Measurements from ENCODE around the gene C2orf78. TPM values are rescaled to one million over a fixed set of nuclear protein-coding genes. Genes with fewer than 3 reads are reported as not detected.

Gene C2orf78
- total RNA-seq, 1 donor from 2014 or later = not detected

GRCh38 chr2:73828389-73828817 is 44.4 kb downstream of the C2orf78 start:
- H3K27ac Mint-ChIP-seq (ENCODE audit: unreplicated experiment) = peak overlapping the region; percentile 93
- peak overlapping the region; percentile 93 for H3K4me3 Mint-ChIP-seq (ENCODE audit: unreplicated experiment)
- H3K9me3 Mint-ChIP-seq (ENCODE audit: unreplicated experiment) = no peaks in the 10 kb centered on the region
- peaks cover under 1% of the 10 kb centered on the region for H3K27me3 Mint-ChIP-seq (ENCODE audit: unreplicated experiment)
- peaks cover 34% of the 10 kb centered on the region for H3K4me1 Mint-ChIP-seq (ENCODE audit: unreplicated experiment)
- peaks cover 11% of the 10 kb centered on the region for H3K36me3 Mint-ChIP-seq (ENCODE audit: unreplicated experiment)
- no peak for DNase-seq (ENCODE audit: extremely low spot score, unreplicated experiment)
- no peak for TF ChIP-seq CTCF (IDR thresholded peaks at IDR 0.05)

GRCh38 chr2:73828818-73829570 is 45.0 kb downstream of the C2orf78 start, which contains the start of gene STAMBP:
Gene STAMBP (plus strand): TSS chr2:73828961. CDS start chr2:73830857, 1,896 bp downstream.
- H3K27ac Mint-ChIP-seq (ENCODE audit: unreplicated experiment) = peak within 1 kb of the TSS; percentile 93
- peaks cover 15% of the 10 kb centered on the region for H3K36me3 Mint-ChIP-seq (ENCODE audit: unreplicated experiment)
- peaks cover 34% of the 10 kb centered on the region for H3K4me1 Mint-ChIP-seq (ENCODE audit: unreplicated experiment)
- DNase-seq (ENCODE audit: extremely low spot score, unreplicated experiment) = peak; percentile 96
- no peak for TF ChIP-seq CTCF (IDR thresholded peaks at IDR 0.05)
- H3K9me3 Mint-ChIP-seq (ENCODE audit: unreplicated experiment) = no peaks in the 10 kb centered on the region
- H3K27me3 Mint-ChIP-seq (ENCODE audit: unreplicated experiment) = no peaks in the 10 kb centered on the region
- H3K4me3 Mint-ChIP-seq (ENCODE audit: unreplicated experiment) = peak within 1 kb of the TSS; percentile 93

- DNase-seq (ENCODE audit: extremely low spot score, unreplicated experiment) = no peak
- Mint-ChIP-seq H3K9me3 (ENCODE audit: unreplicated experiment) (no peaks in the 10 kb centered on the region), H3K4me3 (ENCODE audit: unreplicated experiment) (no peak overlapping the region), H3K27ac (ENCODE audit: unreplicated experiment) (no peak overlapping the region), H3K4me1 (ENCODE audit: unreplicated experiment) (peaks cover 32% of the 10 kb centered on the region), H3K36me3 (ENCODE audit: unreplicated experiment) (peaks cover 25% of the 10 kb centered on the region), H3K27me3 (ENCODE audit: unreplicated experiment) (no peaks in the 10 kb centered on the region)
- TF ChIP-seq CTCF (IDR thresholded peaks at IDR 0.05) = no peak
These were observed 47.0 kb downstream of the C2orf78 start for GRCh38 chr2:73830871-73831401.

- H3K4me3 Mint-ChIP-seq (ENCODE audit: unreplicated experiment) = no peak overlapping the region
- peaks cover 30% of the 10 kb centered on the region for H3K4me1 Mint-ChIP-seq (ENCODE audit: unreplicated experiment)
- H3K27me3 Mint-ChIP-seq (ENCODE audit: unreplicated experiment) = no peaks in the 10 kb centered on the region
These were observed 48.9 kb downstream of the C2orf78 start for GRCh38 chr2:73832930-73833329.

More at GRCh38 chr2:73832930-73833329, 48.9 kb downstream of the C2orf78 start:
- H3K9me3 Mint-ChIP-seq (ENCODE audit: unreplicated experiment) = no peaks in the 10 kb centered on the region
- no peak for DNase-seq (ENCODE audit: extremely low spot score, unreplicated experiment)
- no peak overlapping the region for H3K27ac Mint-ChIP-seq (ENCODE audit: unreplicated experiment)
- no peak for TF ChIP-seq CTCF (IDR thresholded peaks at IDR 0.05)
- peaks cover 25% of the 10 kb centered on the region for H3K36me3 Mint-ChIP-seq (ENCODE audit: unreplicated experiment)

All from osteocyte (in vitro differentiated cells).